HEK293 (cell line): ENCODE results near the gene CSRP2.

Experiments used
- ELK4 ChIP-seq: IDR thresholded peaks from 2 replicates; pipeline ENCODE4 v1.6.1; 2011; ENCODE audit warnings: mild to moderate bottlenecking, low read depth, low read length, borderline replicate concordance
- GLI2 ChIP-seq: fragments of 450-650 bp; formaldehyde crosslinking; IDR thresholded peaks from 2 replicates; pipeline ENCODE4; 2017; ENCODE audit warnings: missing biosample characterization, missing genetic modification characterization, low read depth, borderline replicate concordance
- KLF10 ChIP-seq: fragments of 450-650 bp; IDR thresholded peaks from 2 replicates; pipeline ENCODE4 v1.5.1; 2018; ENCODE audit warnings: missing biosample characterization, mild to moderate bottlenecking, missing genetic modification characterization
- PRDM1 ChIP-seq: fragments of 450-650 bp; formaldehyde crosslinking; IDR thresholded peaks from 2 replicates; pipeline ENCODE4; 2016; ENCODE audit warnings: missing biosample characterization, missing genetic modification characterization
- SALL2 ChIP-seq: fragments of 450-650 bp; formaldehyde crosslinking; IDR thresholded peaks from 2 replicates; pipeline ENCODE4 v1.5.0; 2017; ENCODE audit warnings: missing biosample characterization, mild to moderate bottlenecking, missing genetic modification characterization, borderline replicate concordance
- YY1 ChIP-seq: fragments of 450-650 bp; formaldehyde crosslinking; IDR thresholded peaks from 2 replicates; pipeline ENCODE4 v1.5.1; 2018; ENCODE audit warnings: missing biosample characterization, missing genetic modification characterization
- ZNF138 ChIP-seq: fragments of 450-650 bp; formaldehyde crosslinking; IDR thresholded peaks from 2 replicates; pipeline ENCODE4 v1.5.1; 2016; ENCODE audit warnings: missing biosample characterization, missing genetic modification characterization, borderline replicate concordance
- ZNF140 ChIP-seq: fragments of 450-650 bp; formaldehyde crosslinking; IDR thresholded peaks from 2 replicates; pipeline ENCODE4 v1.5.1; 2016; ENCODE audit warnings: missing biosample characterization, missing genetic modification characterization
- ZNF518A ChIP-seq: fragments of 450-650 bp; formaldehyde crosslinking; conservative IDR thresholded peaks from 2 replicates; pipeline ENCODE4 v1.5.1; 2016; ENCODE audit warnings: low read depth, missing biosample characterization, missing genetic modification characterization
- ZNF692 ChIP-seq: fragments of 450-650 bp; formaldehyde crosslinking; IDR thresholded peaks from 2 replicates; pipeline ENCODE4 v1.5.1; 2016; ENCODE audit warnings: missing biosample characterization, missing genetic modification characterization
- TF ChIP-seq, protein P1 (sequence below): fragments of 450-650 bp; formaldehyde crosslinking; IDR thresholded peaks from 2 replicates; pipeline ENCODE4 v1.5.1; 2016; ENCODE audit warnings: missing biosample characterization, missing genetic modification characterization
- TF ChIP-seq, protein P2 (sequence below): fragments of 450-650 bp; IDR thresholded peaks from 2 replicates; pipeline ENCODE4 v1.5.1; 2018; ENCODE audit warnings: missing biosample characterization, mild to moderate bottlenecking, missing genetic modification characterization

- TF ChIP-seq, protein P1, sequence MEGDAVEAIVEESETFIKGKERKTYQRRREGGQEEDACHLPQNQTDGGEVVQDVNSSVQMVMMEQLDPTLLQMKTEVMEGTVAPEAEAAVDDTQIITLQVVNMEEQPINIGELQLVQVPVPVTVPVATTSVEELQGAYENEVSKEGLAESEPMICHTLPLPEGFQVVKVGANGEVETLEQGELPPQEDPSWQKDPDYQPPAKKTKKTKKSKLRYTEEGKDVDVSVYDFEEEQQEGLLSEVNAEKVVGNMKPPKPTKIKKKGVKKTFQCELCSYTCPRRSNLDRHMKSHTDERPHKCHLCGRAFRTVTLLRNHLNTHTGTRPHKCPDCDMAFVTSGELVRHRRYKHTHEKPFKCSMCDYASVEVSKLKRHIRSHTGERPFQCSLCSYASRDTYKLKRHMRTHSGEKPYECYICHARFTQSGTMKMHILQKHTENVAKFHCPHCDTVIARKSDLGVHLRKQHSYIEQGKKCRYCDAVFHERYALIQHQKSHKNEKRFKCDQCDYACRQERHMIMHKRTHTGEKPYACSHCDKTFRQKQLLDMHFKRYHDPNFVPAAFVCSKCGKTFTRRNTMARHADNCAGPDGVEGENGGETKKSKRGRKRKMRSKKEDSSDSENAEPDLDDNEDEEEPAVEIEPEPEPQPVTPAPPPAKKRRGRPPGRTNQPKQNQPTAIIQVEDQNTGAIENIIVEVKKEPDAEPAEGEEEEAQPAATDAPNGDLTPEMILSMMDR (tag by site-specific recombination): no peak
- TF ChIP-seq GLI2: no peak
- no peak for TF ChIP-seq YY1
- TF ChIP-seq ZNF518A (tag by site-specific recombination): no peak
- TF ChIP-seq ELK4: no peak
- TF ChIP-seq ZNF692 (tag by site-specific recombination): no peak
- no peak for TF ChIP-seq SALL2 (tag by site-specific recombination)
- TF ChIP-seq KLF10 (tag by site-specific recombination): no peak
- TF ChIP-seq PRDM1 (tag by site-specific recombination): no peak
- TF ChIP-seq ZNF138 (tag by site-specific recombination): no peak
- no peak for TF ChIP-seq ZNF140
- TF ChIP-seq, protein P2, sequence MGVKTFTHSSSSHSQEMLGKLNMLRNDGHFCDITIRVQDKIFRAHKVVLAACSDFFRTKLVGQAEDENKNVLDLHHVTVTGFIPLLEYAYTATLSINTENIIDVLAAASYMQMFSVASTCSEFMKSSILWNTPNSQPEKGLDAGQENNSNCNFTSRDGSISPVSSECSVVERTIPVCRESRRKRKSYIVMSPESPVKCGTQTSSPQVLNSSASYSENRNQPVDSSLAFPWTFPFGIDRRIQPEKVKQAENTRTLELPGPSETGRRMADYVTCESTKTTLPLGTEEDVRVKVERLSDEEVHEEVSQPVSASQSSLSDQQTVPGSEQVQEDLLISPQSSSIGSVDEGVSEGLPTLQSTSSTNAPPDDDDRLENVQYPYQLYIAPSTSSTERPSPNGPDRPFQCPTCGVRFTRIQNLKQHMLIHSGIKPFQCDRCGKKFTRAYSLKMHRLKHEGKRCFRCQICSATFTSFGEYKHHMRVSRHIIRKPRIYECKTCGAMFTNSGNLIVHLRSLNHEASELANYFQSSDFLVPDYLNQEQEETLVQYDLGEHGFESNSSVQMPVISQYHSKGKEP (tag by site-specific recombination): no peak
These were observed 7.1 kb downstream of the CSRP2 start for GRCh38 chr12:76871742-76872141.
